ENCODE data around the gene FOXD2.

- TF ChIP-seq CTCF (conservative IDR thresholded peaks at IDR 0.05 in 1 of 2, IDR thresholded peaks at IDR 0.05 in 1 of 2; ENCODE audit: low read depth in 1 of 2, low read length in 2 of 2): no peak
- TF ChIP-seq EZH2 (IDR thresholded peaks at IDR 0.05; ENCODE audit: low read length, missing control alignments): no peak
These were observed 44.1 kb downstream of the FOXD2 start for GRCh38 chr1:47481936-47482335.
